D721Med (cell line): Measurements from ENCODE around the gene SETD5.

ENCODE experiments used
- DNase-seq: peaks from one replicate; pipeline ENCODE4 v3.0.0; 2011; ENCODE audit warnings: low spot score; ENCODE audit not compliant: insufficient read length
- FAIRE-seq: peaks from 2 replicates; lab custom pipeline; 2011; peaks lifted over from hg19 to GRCh38; lab: Jason Lieb, UNC
- TF ChIP-seq, protein P1 (sequence below): IDR thresholded peaks from 2 replicates; pipeline ENCODE4 v1.5.1; 2012; ENCODE audit warnings: mild to moderate bottlenecking, control low read depth; ENCODE audit not compliant: insufficient read depth; ENCODE audit errors: missing control alignments

Gene SETD5

DNA sequence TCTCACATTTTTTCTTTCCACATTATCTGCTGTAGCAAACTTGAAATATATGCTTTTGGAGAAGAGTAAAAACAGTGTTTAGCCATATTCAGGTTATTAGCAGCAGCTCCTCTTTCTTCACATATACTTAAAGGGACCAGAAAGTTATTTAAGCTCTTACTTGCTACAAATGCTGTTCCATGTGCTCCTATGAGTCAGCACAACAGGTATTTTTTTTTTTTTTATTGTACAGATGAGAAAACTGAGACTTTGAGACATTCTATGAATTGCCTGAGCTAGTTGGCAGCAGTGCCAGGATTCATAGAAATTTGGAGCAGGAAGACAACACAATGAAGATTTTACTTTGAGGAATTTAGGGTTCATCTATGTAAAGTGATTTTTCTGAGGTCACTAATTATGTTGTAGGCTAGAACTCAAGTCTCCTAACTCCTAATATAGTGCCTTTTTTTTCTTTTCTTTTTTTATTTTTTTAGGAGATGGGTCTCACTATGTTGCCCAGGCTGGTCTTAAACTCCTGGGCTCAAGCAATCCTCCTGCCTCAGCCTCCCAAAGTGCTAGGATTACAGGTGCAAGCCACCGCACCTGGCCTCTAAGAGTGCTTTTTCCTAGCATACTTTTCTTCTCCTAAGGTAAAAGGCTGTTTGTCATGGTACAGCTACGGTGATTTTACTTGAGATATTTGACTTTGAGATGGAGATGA, 23.6 kb downstream of the SETD5 start:
- no peak for DNase-seq
- no peak for FAIRE-seq
- TF ChIP-seq, protein P1, sequence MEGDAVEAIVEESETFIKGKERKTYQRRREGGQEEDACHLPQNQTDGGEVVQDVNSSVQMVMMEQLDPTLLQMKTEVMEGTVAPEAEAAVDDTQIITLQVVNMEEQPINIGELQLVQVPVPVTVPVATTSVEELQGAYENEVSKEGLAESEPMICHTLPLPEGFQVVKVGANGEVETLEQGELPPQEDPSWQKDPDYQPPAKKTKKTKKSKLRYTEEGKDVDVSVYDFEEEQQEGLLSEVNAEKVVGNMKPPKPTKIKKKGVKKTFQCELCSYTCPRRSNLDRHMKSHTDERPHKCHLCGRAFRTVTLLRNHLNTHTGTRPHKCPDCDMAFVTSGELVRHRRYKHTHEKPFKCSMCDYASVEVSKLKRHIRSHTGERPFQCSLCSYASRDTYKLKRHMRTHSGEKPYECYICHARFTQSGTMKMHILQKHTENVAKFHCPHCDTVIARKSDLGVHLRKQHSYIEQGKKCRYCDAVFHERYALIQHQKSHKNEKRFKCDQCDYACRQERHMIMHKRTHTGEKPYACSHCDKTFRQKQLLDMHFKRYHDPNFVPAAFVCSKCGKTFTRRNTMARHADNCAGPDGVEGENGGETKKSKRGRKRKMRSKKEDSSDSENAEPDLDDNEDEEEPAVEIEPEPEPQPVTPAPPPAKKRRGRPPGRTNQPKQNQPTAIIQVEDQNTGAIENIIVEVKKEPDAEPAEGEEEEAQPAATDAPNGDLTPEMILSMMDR, result no peak

DNA sequence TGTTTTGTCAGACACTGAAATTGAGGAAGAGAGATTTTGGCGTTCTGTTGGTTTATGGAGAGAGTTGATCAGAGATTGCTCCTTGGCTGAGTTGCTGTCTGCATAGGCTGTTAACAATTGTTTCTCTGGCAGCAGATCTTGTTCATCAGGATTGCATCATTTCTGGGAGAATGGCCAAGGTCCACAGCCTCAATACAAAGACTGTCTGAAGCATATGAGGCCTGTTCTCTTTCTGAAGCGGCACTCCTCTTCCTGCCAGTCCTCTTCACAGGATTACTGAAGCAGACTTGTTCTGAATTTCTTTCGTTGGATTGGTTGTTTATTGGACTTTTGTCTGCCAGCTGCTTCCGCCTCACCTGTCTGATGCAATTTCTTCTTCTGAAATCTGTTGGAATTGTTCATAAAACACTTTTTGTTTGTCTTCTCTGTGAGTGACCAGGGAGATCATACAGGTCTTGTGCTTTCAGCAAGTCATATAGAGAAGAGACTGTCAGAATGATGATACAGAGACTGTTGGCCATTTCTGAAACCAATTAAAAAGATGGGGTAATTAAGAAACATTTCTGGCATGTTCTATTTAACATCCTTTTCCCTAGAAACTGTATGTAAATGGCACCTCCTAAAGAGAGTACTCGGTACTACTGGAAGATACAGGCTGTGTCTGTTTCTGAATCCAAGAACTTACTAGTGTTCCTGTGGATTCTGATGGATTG, 25.5 kb downstream of the SETD5 start:
- FAIRE-seq (no peak), DNase-seq (no peak)
- TF ChIP-seq, protein P1, result peak; percentile 48

DNA sequence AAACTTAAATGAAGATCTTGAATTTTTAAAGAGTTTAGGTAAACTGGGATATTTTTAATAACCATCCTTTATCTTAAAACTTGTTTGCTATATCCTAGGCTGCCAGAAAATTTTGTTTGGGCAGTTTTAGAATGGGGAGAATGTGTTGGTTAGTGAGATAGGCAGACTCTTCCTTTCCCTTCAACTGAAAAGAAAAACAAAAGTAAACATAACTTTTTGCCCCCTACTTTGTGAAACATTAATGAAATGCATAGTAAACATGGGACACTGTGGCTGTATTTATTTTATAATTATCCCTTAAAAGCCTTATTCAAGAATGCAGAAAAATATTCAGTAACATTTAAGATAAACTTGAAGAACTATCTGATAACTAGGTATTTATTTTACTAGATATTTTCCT, 31.0 kb downstream of the SETD5 start:
- DNase-seq, result no peak
- TF ChIP-seq, protein P1, result no peak
- FAIRE-seq, result no peak

DNA sequence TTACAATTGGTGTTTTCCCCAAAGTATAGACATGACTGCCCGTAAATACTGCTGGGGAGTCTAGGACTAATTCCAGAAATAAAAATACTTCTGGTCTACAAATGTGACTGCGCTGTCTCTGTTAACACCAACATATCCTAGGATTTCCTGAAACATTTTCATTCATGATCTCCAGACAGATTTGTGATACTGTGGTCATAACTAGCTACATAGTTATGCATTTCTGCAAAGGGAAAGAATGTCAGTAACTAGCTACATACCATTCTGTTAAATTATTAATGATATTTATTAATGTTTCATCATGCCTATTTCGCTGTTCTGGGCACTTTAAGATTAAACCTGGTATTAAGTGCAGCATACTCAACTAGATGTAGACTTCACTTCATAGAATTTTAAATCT, 33.3 kb downstream of the SETD5 start:
- DNase-seq (no peak), FAIRE-seq (no peak)
- TF ChIP-seq, protein P1, result no peak

DNA sequence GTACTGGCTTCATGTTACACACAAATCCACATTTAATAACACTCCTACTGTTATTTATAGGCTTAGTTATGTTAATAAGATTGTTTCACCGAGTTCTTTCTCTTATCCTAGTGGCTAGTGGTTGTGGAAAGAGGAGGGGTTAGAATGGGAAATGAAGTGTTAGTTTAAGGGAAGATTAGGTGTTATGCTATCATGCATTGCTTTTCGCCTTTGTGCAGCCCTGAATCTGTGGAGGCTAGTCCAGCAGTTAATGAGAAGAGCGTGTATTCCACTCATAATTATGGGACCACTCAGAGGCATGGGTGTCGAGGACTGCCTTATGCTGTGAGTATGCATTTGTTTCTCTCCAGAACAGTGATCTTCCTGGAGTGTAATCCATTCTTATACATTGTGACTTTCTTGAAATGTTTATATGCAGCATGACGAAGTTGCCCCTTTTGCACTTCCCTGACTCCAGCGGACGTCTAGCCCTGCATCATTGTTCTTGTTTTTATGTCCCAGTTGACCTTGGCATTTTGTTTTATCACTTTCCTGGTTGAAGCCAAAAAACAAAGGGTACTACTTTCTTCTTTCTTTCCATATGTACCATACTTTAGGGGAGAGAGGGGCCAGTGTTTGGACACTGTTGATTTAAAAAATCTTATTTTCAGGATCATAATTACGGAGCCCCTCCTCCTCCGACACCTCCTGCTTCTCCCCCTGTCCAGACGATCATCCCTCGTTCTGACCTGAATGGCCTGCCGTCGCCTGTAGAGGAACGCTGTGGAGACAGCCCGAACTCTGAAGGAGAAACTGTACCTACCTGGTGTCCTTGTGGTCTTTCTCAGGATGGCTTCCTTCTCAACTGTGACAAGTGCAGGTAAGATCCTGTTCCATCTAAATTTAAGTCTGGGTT, 36.5 kb downstream of the SETD5 start:
- FAIRE-seq (no peak), DNase-seq (no peak)
- TF ChIP-seq, protein P1, result no peak

DNA sequence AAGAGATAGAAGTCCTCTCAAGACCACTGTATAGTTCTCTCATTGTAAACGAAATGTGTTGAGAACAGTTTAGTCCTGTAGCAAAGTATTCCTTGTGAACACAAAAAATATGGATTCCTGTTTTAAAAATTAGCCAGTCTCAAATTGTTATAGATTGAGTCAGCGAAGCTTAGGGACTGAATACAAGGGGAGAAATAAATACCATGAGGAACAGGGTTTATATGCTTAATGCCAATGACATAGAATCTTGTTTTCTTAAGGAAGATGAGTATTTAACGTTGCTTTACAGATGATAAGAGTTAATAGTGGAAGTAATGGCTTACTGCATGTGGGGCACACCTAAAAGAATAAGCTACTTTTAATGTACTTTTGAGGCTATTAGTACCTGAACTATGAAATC, 37.9 kb downstream of the SETD5 start:
- FAIRE-seq (no peak), DNase-seq (no peak)
- TF ChIP-seq, protein P1, result no peak
